BE2C (cell line): Measurements from ENCODE around the gene DDX10.

Experiments used
- DNase-seq: peaks from one replicate; pipeline ENCODE4 v3.0.0-alpha.2; 2020
- H3K27me3 ChIP-seq: fragments of 250-450 bp; sonication (Bioruptor Pico); 2 replicates; pipeline ENCODE4 v1.5.1; 2020; ENCODE audit warnings: mild to moderate bottlenecking
- H3K36me3 ChIP-seq: fragments of 250-450 bp; sonication (Bioruptor Pico); 2 replicates; pipeline ENCODE4 v1.5.1; 2020; ENCODE audit warnings: mild to moderate bottlenecking
- H3K4me1 ChIP-seq: fragments of 250-450 bp; sonication (Bioruptor Pico); 2 replicates; pipeline ENCODE4 v1.5.1; 2020
- H3K4me3 ChIP-seq: 2 replicates; pipeline ENCODE4 v1.5.1; 2011; ENCODE audit warnings: low read depth, low read length
- H3K9me3 ChIP-seq: fragments of 250-450 bp; sonication (Bioruptor Pico); 2 replicates; pipeline ENCODE4 v1.5.1; 2020
- CTCF ChIP-seq: IDR thresholded peaks from 2 replicates; pipeline ENCODE4 v1.5.1; 2012; ENCODE audit warnings: mild to moderate bottlenecking, low read depth, low read length

DDX10 gene

GRCh38 chr11:108973402-108974162 lies 308.7 kb downstream of the DDX10 start:
- TF ChIP-seq CTCF: no peak
- Histone ChIP-seq H3K9me3 (no peaks in the 10 kb centered on the region), H3K27me3 (no peaks in the 10 kb centered on the region), H3K36me3 (no peaks in the 10 kb centered on the region; the same call in 1 of the 2 replicates), H3K4me3 (no peak overlapping the region), H3K4me1 (no peaks in the 10 kb centered on the region)
- no peak for DNase-seq

GRCh38 chr11:108975026-108975425 lies 310.2 kb downstream of the DDX10 start:
- Histone ChIP-seq H3K36me3 (no peaks in the 10 kb centered on the region; the same call in 1 of the 2 replicates), H3K4me3 (no peak overlapping the region), H3K9me3 (no peaks in the 10 kb centered on the region), H3K4me1 (no peaks in the 10 kb centered on the region), H3K27me3 (no peaks in the 10 kb centered on the region)
- no peak for DNase-seq
- TF ChIP-seq CTCF: no peak

- Histone ChIP-seq H3K9me3 (no peaks in the 10 kb centered on the region), H3K27me3 (no peaks in the 10 kb centered on the region), H3K4me3 (no peak overlapping the region), H3K4me1 (no peaks in the 10 kb centered on the region), H3K36me3 (no peaks in the 10 kb centered on the region; the same call in 1 of the 2 replicates)
- no peak for DNase-seq
- TF ChIP-seq CTCF: no peak
These were observed 310.8 kb downstream of the DDX10 start for GRCh38 chr11:108975641-108976071.

GRCh38 chr11:108983636-108984420 lies 319.0 kb downstream of the DDX10 start:
- Histone ChIP-seq H3K36me3 (no peaks in the 10 kb centered on the region), H3K4me3 (no peak overlapping the region), H3K9me3 (no peaks in the 10 kb centered on the region), H3K27me3 (no peaks in the 10 kb centered on the region), H3K4me1 (peaks cover 6% of the 10 kb centered on the region)
- TF ChIP-seq CTCF: no peak
- DNase-seq: no peak

GRCh38 chr11:108984523-108984922 lies 319.7 kb downstream of the DDX10 start:
- no peaks in the 10 kb centered on the region for H3K36me3 ChIP-seq
- no peak for DNase-seq
- no peaks in the 10 kb centered on the region for H3K27me3 ChIP-seq
- no peak for TF ChIP-seq CTCF
- no peaks in the 10 kb centered on the region for H3K9me3 ChIP-seq
- no peak overlapping the region for H3K4me3 ChIP-seq
- H3K4me1 ChIP-seq: peaks cover 6% of the 10 kb centered on the region
